Activated CD4-positive, alpha-beta T cell treated with anti-CD3 and anti-CD28 coated beads for 36 hours (primary cell): ENCODE data around the gene AKR1C3. TPM values are rescaled to one million over a fixed set of nuclear protein-coding genes. Genes with fewer than 3 reads are reported as not detected.

ENCODE experiments used
- ATAC-seq: fragments of 200-7000 bp; cut with Tn5 transposase; one replicate; pipeline ENCODE4 v1.10.0; 2021; ENCODE audit warnings: mild to moderate bottlenecking, moderate library complexity
- CTCF ChIA-PET: fragments of 350-600 bp; sonication (Branson Sonifier 250); formaldehyde crosslinking; loops from one replicate; lab custom pipeline; 2021; ENCODE audit warnings: antibody characterized with exemption; lab: Charles Lee
- POLR2A ChIA-PET: fragments of 350-600 bp; sonication (Branson Sonifier 250); formaldehyde crosslinking; loops from one replicate; lab custom pipeline; 2021; ENCODE audit warnings: antibody characterized with exemption, inconsistent platforms; lab: Charles Lee
- DNase-seq: peaks from one replicate; pipeline ENCODE4 v3.0.0-alpha.2; 2020
- H3K27ac Mint-ChIP-seq: one replicate; pipeline ENCODE4 v1.8.0; 2021; ENCODE audit warnings: mixed read lengths
- H3K27me3 Mint-ChIP-seq: one replicate; pipeline ENCODE4 v1.8.0; 2021; ENCODE audit warnings: mixed read lengths
- H3K36me3 Mint-ChIP-seq: one replicate; pipeline ENCODE4 v1.8.0; 2021; ENCODE audit warnings: low read depth, mixed read lengths
- H3K4me1 Mint-ChIP-seq: one replicate; pipeline ENCODE4 v1.8.0; 2021; ENCODE audit warnings: mixed read lengths
- H3K4me3 Mint-ChIP-seq: one replicate; pipeline ENCODE4 v1.8.0; 2021; ENCODE audit warnings: mild to moderate bottlenecking, moderate library complexity, mixed read lengths
- H3K9me3 Mint-ChIP-seq: one replicate; pipeline ENCODE4 v1.8.0; 2021; ENCODE audit warnings: low read depth, mixed read lengths
- intact Hi-C, 2 experiments: fragments of 100-400 bp; cut with DNase I in 1 of 2; cut with micrococcal nuclease in 1 of 2; formaldehyde crosslinking; loops; one replicate each; pipeline versions ENCODE4 v1.14.2 to v1.15.1; 2022 to 2024; cut with DNase I, micrococcal nuclease
- total RNA-seq, 2 experiments: library from RNA; stranded (reverse); gene quantifications; one replicate each; pipeline ENCODE4 v1.2.3, GENCODE V29; 2021

The AKR1C3 gene
- total RNA-seq, 2 experiments from 2014 or later = 0.19 to 0.75 TPM

GRCh38 chr10:5070648-5071410 lies 23.4 kb upstream of the AKR1C3 start:
- ChIA-PET CTCF (no interaction called here), POLR2A (no interaction called here)
- Mint-ChIP-seq H3K36me3 (no peaks in the 10 kb centered on the region), H3K4me1 (no peaks in the 10 kb centered on the region), H3K4me3 (no peak overlapping the region), H3K27me3 (no peaks in the 10 kb centered on the region), H3K27ac (no peak overlapping the region), H3K9me3 (peaks cover 4% of the 10 kb centered on the region)
- ATAC-seq (no peak), DNase-seq (no peak)
- intact Hi-C loops = no loop called here

GRCh38 chr10:5071411-5072198 lies 22.6 kb upstream of the AKR1C3 start:
- CTCF ChIA-PET = no interaction called here
- H3K4me1 Mint-ChIP-seq = no peaks in the 10 kb centered on the region

GRCh38 chr10:5073659-5074058 lies 20.6 kb upstream of the AKR1C3 start:
- POLR2A ChIA-PET = interaction anchor here (0.6 kb wide), 1 partner anchor 222 kb away, joined by 3 read pairs; no protein-coding TSS in a partner anchor
- H3K9me3 Mint-ChIP-seq = peaks cover 4% of the 10 kb centered on the region
- intact Hi-C loops = no loop called here
- no peak overlapping the region for H3K4me3 Mint-ChIP-seq
- peaks cover 2% of the 10 kb centered on the region for H3K27me3 Mint-ChIP-seq
- no peaks in the 10 kb centered on the region for H3K4me1 Mint-ChIP-seq
- no peak overlapping the region for H3K27ac Mint-ChIP-seq
- DNase-seq = no peak
- ATAC-seq = no peak
- no peaks in the 10 kb centered on the region for H3K36me3 Mint-ChIP-seq
- CTCF ChIA-PET = no interaction called here

More at GRCh38 chr10:5071411-5072198, 22.6 kb upstream of the AKR1C3 start:
- POLR2A ChIA-PET = no interaction called here
- Mint-ChIP-seq H3K4me3 (no peak overlapping the region), H3K9me3 (peaks cover 4% of the 10 kb centered on the region), H3K27me3 (peaks cover 2% of the 10 kb centered on the region), H3K36me3 (no peaks in the 10 kb centered on the region), H3K27ac (no peak overlapping the region)
- DNase-seq (no peak), ATAC-seq (no peak)
- intact Hi-C loops = no loop called here

- Mint-ChIP-seq H3K27me3 (peaks cover 2% of the 10 kb centered on the region), H3K4me1 (no peaks in the 10 kb centered on the region), H3K27ac (no peak overlapping the region), H3K9me3 (no peaks in the 10 kb centered on the region), H3K36me3 (no peaks in the 10 kb centered on the region), H3K4me3 (no peak overlapping the region)
- ChIA-PET POLR2A (no interaction called here), CTCF (no interaction called here)
- intact Hi-C loops = no loop called here
- DNase-seq (no peak), ATAC-seq (no peak)
These were observed 17.6 kb upstream of the AKR1C3 start for GRCh38 chr10:5076615-5077014.

- H3K27ac Mint-ChIP-seq = no peak overlapping the region
- H3K27me3 Mint-ChIP-seq = peaks cover 2% of the 10 kb centered on the region
- H3K36me3 Mint-ChIP-seq = no peaks in the 10 kb centered on the region
- ChIA-PET POLR2A (no interaction called here), CTCF (interaction anchor here (1.1 kb wide), 1 partner anchor 25 kb away, joined by 3 read pairs; no protein-coding TSS in a partner anchor)
- H3K9me3 Mint-ChIP-seq = no peaks in the 10 kb centered on the region
- intact Hi-C loops = no loop called here
- ATAC-seq (no peak), DNase-seq (no peak)
- H3K4me1 Mint-ChIP-seq = no peaks in the 10 kb centered on the region
- no peak overlapping the region for H3K4me3 Mint-ChIP-seq
These were observed 15.6 kb upstream of the AKR1C3 start for GRCh38 chr10:5078547-5079180.

GRCh38 chr10:5079306-5079830 lies 14.8 kb upstream of the AKR1C3 start:
- CTCF ChIA-PET = interaction anchor here (1.1 kb wide), 1 partner anchor 24 kb away, joined by 3 read pairs; no protein-coding TSS in a partner anchor
- Mint-ChIP-seq H3K27me3 (peaks cover 2% of the 10 kb centered on the region), H3K27ac (no peak overlapping the region), H3K9me3 (no peaks in the 10 kb centered on the region), H3K4me3 (no peak overlapping the region), H3K4me1 (no peaks in the 10 kb centered on the region), H3K36me3 (no peaks in the 10 kb centered on the region)
- DNase-seq = no peak
- intact Hi-C loops = no loop called here
- no peak for ATAC-seq
- POLR2A ChIA-PET = no interaction called here

GRCh38 chr10:5079836-5080235 lies 14.4 kb upstream of the AKR1C3 start:
- intact Hi-C loops = no loop called here
- Mint-ChIP-seq H3K36me3 (no peaks in the 10 kb centered on the region), H3K4me1 (no peaks in the 10 kb centered on the region), H3K9me3 (no peaks in the 10 kb centered on the region), H3K4me3 (no peak overlapping the region), H3K27me3 (peaks cover 2% of the 10 kb centered on the region), H3K27ac (no peak overlapping the region)
- no peak for DNase-seq
- no peak for ATAC-seq
- ChIA-PET CTCF (no interaction called here), POLR2A (no interaction called here)

- no peaks in the 10 kb centered on the region for H3K4me1 Mint-ChIP-seq
- POLR2A ChIA-PET = no interaction called here
- DNase-seq = no peak
- H3K27ac Mint-ChIP-seq = no peak overlapping the region
- peaks cover 2% of the 10 kb centered on the region for H3K27me3 Mint-ChIP-seq
- intact Hi-C loops = no loop called here
- H3K4me3 Mint-ChIP-seq = no peak overlapping the region
- H3K36me3 Mint-ChIP-seq = no peaks in the 10 kb centered on the region
- no peak for ATAC-seq
- no peaks in the 10 kb centered on the region for H3K9me3 Mint-ChIP-seq
- CTCF ChIA-PET = interaction anchor here (1.2 kb wide), 1 partner anchor 232 kb away, joined by 4 read pairs; no protein-coding TSS in a partner anchor
These were observed 13.1 kb upstream of the AKR1C3 start for GRCh38 chr10:5081091-5081490.

GRCh38 chr10:5088703-5089261 lies 5.4 kb upstream of the AKR1C3 start:
- H3K9me3 Mint-ChIP-seq = peaks cover 10% of the 10 kb centered on the region

GRCh38 chr10:5089865-5090264 lies 4.3 kb upstream of the AKR1C3 start:
- POLR2A ChIA-PET = no interaction called here
- CTCF ChIA-PET = interaction anchor here (0.7 to 1.0 kb wide), 2 partner anchors 202 to 240 kb away, joined by 3 read pairs; no protein-coding TSS in a partner anchor
- H3K4me3 Mint-ChIP-seq = no peak overlapping the region
- H3K9me3 Mint-ChIP-seq = peaks cover 10% of the 10 kb centered on the region
- intact Hi-C loops = loop anchor here (5.0 to 10.0 kb wide), 4 partner anchors 205 to 292 kb away; no protein-coding TSS in a partner anchor
- H3K27ac Mint-ChIP-seq = no peak overlapping the region
- H3K4me1 Mint-ChIP-seq = peaks cover 4% of the 10 kb centered on the region
- ATAC-seq (no peak), DNase-seq (peak; percentile 5)
- H3K36me3 Mint-ChIP-seq = no peaks in the 10 kb centered on the region
- peaks cover 7% of the 10 kb centered on the region for H3K27me3 Mint-ChIP-seq

More at GRCh38 chr10:5088703-5089261, 5.4 kb upstream of the AKR1C3 start:
- no peak overlapping the region for H3K4me3 Mint-ChIP-seq
- H3K27me3 Mint-ChIP-seq = peaks cover 7% of the 10 kb centered on the region
- ATAC-seq (no peak), DNase-seq (no peak)
- no peaks in the 10 kb centered on the region for H3K4me1 Mint-ChIP-seq
- POLR2A ChIA-PET = no interaction called here
- intact Hi-C loops = no loop called here
- no peaks in the 10 kb centered on the region for H3K36me3 Mint-ChIP-seq
- no peak overlapping the region for H3K27ac Mint-ChIP-seq
- CTCF ChIA-PET = interaction anchor here (0.6 kb wide), 1 partner anchor 419 kb away, joined by 3 read pairs; no protein-coding TSS in a partner anchor

- ATAC-seq = no peak
- DNase-seq = no peak
- intact Hi-C loops = loop anchor here (5.0 to 10.0 kb wide), 4 partner anchors 204 to 292 kb away; no protein-coding TSS in a partner anchor
- H3K9me3 Mint-ChIP-seq = peaks cover 10% of the 10 kb centered on the region
- H3K36me3 Mint-ChIP-seq = no peaks in the 10 kb centered on the region
- ChIA-PET CTCF (interaction anchor here (1.0 kb wide), 1 partner anchor 241 kb away, joined by 3 read pairs; no protein-coding TSS in a partner anchor), POLR2A (no interaction called here)
- no peak overlapping the region for H3K27ac Mint-ChIP-seq
- peaks cover 5% of the 10 kb centered on the region for H3K4me1 Mint-ChIP-seq
- peaks cover 7% of the 10 kb centered on the region for H3K27me3 Mint-ChIP-seq
- H3K4me3 Mint-ChIP-seq = no peak overlapping the region
These were observed 3.7 kb upstream of the AKR1C3 start for GRCh38 chr10:5090551-5090950.
